GM21447 (cell line): ENCODE data around the gene PHF10.

Source experiments
- ATAC-seq: cut with Tn5 transposase; IDR thresholded peaks from one replicate; pipeline ENCODE4 v1.9.1; 2021; ENCODE audit not compliant: unreplicated experiment

Gene PHF10

GRCh38 chr6:169678342-169678741 lies 46.0 kb downstream of the PHF10 start:
- no peak for ATAC-seq

- ATAC-seq: no peak
Observed at GRCh38 chr6:169677096-169677495, 47.2 kb downstream of the PHF10 start.

- no peak for ATAC-seq
Observed at GRCh38 chr6:169675011-169675410, 49.3 kb downstream of the PHF10 start.

GRCh38 chr6:169671563-169671962 lies 52.7 kb downstream of the PHF10 start:
- ATAC-seq: no peak

GRCh38 chr6:169669889-169670288 lies 54.4 kb downstream of the PHF10 start:
- no peak for ATAC-seq

GRCh38 chr6:169669147-169669546 lies 55.2 kb downstream of the PHF10 start:
- ATAC-seq: no peak

GRCh38 chr6:169668203-169668847 lies 56.0 kb downstream of the PHF10 start:
- no peak for ATAC-seq

- no peak for ATAC-seq
Observed at GRCh38 chr6:169667716-169668115, 56.6 kb downstream of the PHF10 start.

GRCh38 chr6:169666441-169666840 lies 57.9 kb downstream of the PHF10 start:
- ATAC-seq: no peak

- ATAC-seq: no peak
Observed at GRCh38 chr6:169665289-169665688, 59.0 kb downstream of the PHF10 start.

- ATAC-seq: no peak
Observed at GRCh38 chr6:169664227-169664626, 60.1 kb downstream of the PHF10 start.

- no peak for ATAC-seq
Observed at GRCh38 chr6:169663468-169663867, 60.8 kb downstream of the PHF10 start.

- ATAC-seq: no peak
Observed at GRCh38 chr6:169661391-169661756, 62.9 kb downstream of the PHF10 start.

- no peak for ATAC-seq
Observed at GRCh38 chr6:169660751-169661390, 63.4 kb downstream of the PHF10 start.

- ATAC-seq: no peak
Observed at GRCh38 chr6:169659820-169660610, 64.3 kb downstream of the PHF10 start.

- ATAC-seq: no peak
Observed at GRCh38 chr6:169657284-169657610, 67.1 kb downstream of the PHF10 start.

GRCh38 chr6:169656546-169657283 lies 67.6 kb downstream of the PHF10 start:
- no peak for ATAC-seq

GRCh38 chr6:169654598-169655391 lies 69.5 kb downstream of the PHF10 start:
- peak; percentile 93 for ATAC-seq
